ENCODE data around the gene GPR108. TPM values are rescaled to one million over a fixed set of nuclear protein-coding genes. Genes with fewer than 3 reads are reported as not detected.
"Not testable (repeated sequence)": the region's sequence is repeated elsewhere in the genome, so short reads cannot be mapped to it uniquely, and the experiment has no call there.

GPR108 gene
- total RNA-seq, 2 experiments from 2014 or later: 105 to 107 TPM

DNA sequence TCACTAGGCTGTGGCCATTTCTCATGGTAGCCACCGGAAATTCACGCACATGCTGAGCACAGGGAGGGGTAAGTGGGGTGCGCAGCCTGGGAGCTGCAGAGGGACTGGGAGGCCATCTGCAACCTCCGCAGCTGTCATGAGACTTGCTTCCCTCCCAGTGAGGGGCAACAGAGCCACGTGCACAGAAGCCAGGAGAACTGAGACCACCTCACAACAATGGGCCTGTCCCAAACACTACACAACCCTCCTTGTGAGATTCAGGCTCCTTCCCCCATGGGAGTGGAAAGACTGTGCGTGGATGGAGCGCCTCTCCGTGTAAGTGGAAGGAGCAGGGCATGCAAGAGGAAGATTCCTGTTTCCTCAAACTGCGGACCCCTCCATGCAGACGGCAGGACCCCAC is 25.8 kb downstream of the GPR108 start:
- no peak for DNase-seq
- peaks cover 36% of the 10 kb centered on the region for H3K27me3 Mint-ChIP-seq
- POLR2A ChIA-PET: no interaction called here
- CTCF ChIA-PET: interaction anchor here (0.6 kb wide), 1 partner anchor 67 kb away, joined by 3 read pairs; no protein-coding TSS in a partner anchor
- no peaks in the 10 kb centered on the region for H3K36me3 Mint-ChIP-seq (ENCODE audit: low read depth)
- no peaks in the 10 kb centered on the region for H3K9me3 Mint-ChIP-seq
- H3K4me1 Mint-ChIP-seq: peaks cover 6% of the 10 kb centered on the region
- no peak overlapping the region for H3K27ac Mint-ChIP-seq
- no peak overlapping the region for H3K4me3 Mint-ChIP-seq

- POLR2A ChIA-PET: no interaction called here
- no peak for DNase-seq
- peaks cover 6% of the 10 kb centered on the region for H3K4me1 Mint-ChIP-seq
- H3K27ac Mint-ChIP-seq: no peak overlapping the region
- H3K36me3 Mint-ChIP-seq (ENCODE audit: low read depth): no peaks in the 10 kb centered on the region
- CTCF ChIA-PET: no interaction called here
- H3K4me3 Mint-ChIP-seq: no peak overlapping the region
- no peaks in the 10 kb centered on the region for H3K9me3 Mint-ChIP-seq
- H3K27me3 Mint-ChIP-seq: peaks cover 36% of the 10 kb centered on the region
These were observed 26.4 kb downstream of the GPR108 start for GRCh38 chr19:6711078-6711361.

- no peak for DNase-seq
- Mint-ChIP-seq H3K27ac (no peak overlapping the region), H3K27me3 (peaks cover 36% of the 10 kb centered on the region), H3K4me1 (peaks cover 6% of the 10 kb centered on the region), H3K36me3 (ENCODE audit: low read depth) (no peaks in the 10 kb centered on the region), H3K9me3 (no peaks in the 10 kb centered on the region), H3K4me3 (no peak overlapping the region)
- POLR2A ChIA-PET: no interaction called here
- CTCF ChIA-PET: no interaction called here
These were observed 26.9 kb downstream of the GPR108 start for GRCh38 chr19:6710273-6711077.

- Mint-ChIP-seq H3K36me3 (ENCODE audit: low read depth) (no peaks in the 10 kb centered on the region), H3K27me3 (peaks cover 36% of the 10 kb centered on the region), H3K4me3 (no peak overlapping the region), H3K9me3 (no peaks in the 10 kb centered on the region), H3K27ac (no peak overlapping the region), H3K4me1 (peaks cover 6% of the 10 kb centered on the region)
- ChIA-PET CTCF (no interaction called here), POLR2A (no interaction called here)
- DNase-seq: no peak
These were observed 27.8 kb downstream of the GPR108 start for GRCh38 chr19:6709549-6709948.

DNA sequence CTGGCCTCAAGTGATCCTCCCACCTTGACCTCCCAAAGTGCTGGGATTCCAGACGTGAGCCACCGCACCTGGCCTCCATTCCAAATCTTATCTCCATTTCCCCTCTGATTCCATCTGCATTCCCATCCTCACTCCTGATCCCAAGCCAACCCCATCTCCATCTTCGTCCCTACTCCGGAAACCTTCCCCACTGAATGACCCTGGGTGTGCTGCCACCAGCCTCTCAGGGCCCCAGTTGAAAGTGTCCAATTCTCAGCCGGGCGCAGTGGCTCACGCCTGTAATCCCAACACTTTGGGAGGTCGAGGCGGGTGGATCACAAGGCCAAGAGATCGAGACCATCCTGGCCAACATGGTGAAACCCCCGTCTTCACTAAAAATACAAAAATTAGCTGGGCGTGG is 28.5 kb downstream of the GPR108 start:
- CTCF ChIA-PET: interaction anchor here (0.7 kb wide), 2 partner anchors 67 to 236 kb away, joined by 4 to 6 read pairs; no protein-coding TSS in a partner anchor
- DNase-seq; H3K9me3 Mint-ChIP-seq; POLR2A ChIA-PET; H3K36me3 Mint-ChIP-seq (ENCODE audit: low read depth); H3K27ac Mint-ChIP-seq; H3K4me3 Mint-ChIP-seq; H3K4me1 Mint-ChIP-seq: not testable (repeated sequence)
- H3K27me3 Mint-ChIP-seq: peaks cover 36% of the 10 kb centered on the region

DNA sequence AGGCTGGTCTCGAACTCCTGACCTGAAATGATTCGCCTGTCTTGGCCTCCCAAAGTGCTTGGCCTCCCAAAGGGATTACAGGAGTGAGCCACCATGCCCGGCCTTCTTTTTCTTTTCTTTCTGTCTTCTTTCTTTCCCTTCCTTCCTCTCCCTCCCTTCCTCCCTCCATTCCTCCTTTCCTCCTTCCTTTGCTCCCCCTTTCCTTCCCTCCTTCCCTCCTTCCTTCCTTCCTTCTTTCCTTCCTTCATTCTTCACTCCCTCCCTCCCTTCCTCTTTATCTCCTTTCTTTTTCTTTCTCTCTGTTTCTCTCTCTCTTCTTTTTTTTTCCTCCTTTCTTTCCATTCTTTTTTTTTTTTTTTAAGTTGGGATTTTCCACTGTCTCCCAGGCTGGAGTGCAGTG is 29.0 kb downstream of the GPR108 start:
- POLR2A ChIA-PET: no interaction called here
- no peak for DNase-seq
- no peaks in the 10 kb centered on the region for H3K36me3 Mint-ChIP-seq (ENCODE audit: low read depth)
- H3K27me3 Mint-ChIP-seq: peaks cover 36% of the 10 kb centered on the region
- CTCF ChIA-PET: interaction anchor here (0.7 kb wide), 1 partner anchor 235 kb away, joined by 6 read pairs; no protein-coding TSS in a partner anchor
- H3K4me1 Mint-ChIP-seq: peaks cover 6% of the 10 kb centered on the region
- no peak overlapping the region for H3K27ac Mint-ChIP-seq
- no peaks in the 10 kb centered on the region for H3K9me3 Mint-ChIP-seq
- H3K4me3 Mint-ChIP-seq: no peak overlapping the region

- H3K4me3 Mint-ChIP-seq: no peak overlapping the region
- no peaks in the 10 kb centered on the region for H3K36me3 Mint-ChIP-seq (ENCODE audit: low read depth)
- no peaks in the 10 kb centered on the region for H3K9me3 Mint-ChIP-seq
- no peak overlapping the region for H3K27ac Mint-ChIP-seq
- ChIA-PET CTCF (no interaction called here), POLR2A (no interaction called here)
- peaks cover 36% of the 10 kb centered on the region for H3K27me3 Mint-ChIP-seq
- peaks cover 6% of the 10 kb centered on the region for H3K4me1 Mint-ChIP-seq
- no peak for DNase-seq
These were observed 29.7 kb downstream of the GPR108 start for GRCh38 chr19:6707658-6708018.

- Mint-ChIP-seq H3K9me3 (no peaks in the 10 kb centered on the region), H3K27me3 (peaks cover 36% of the 10 kb centered on the region), H3K4me1 (peaks cover 6% of the 10 kb centered on the region), H3K4me3 (no peak overlapping the region), H3K27ac (no peak overlapping the region), H3K36me3 (ENCODE audit: low read depth) (no peaks in the 10 kb centered on the region)
- CTCF ChIA-PET: no interaction called here
- DNase-seq: no peak
- POLR2A ChIA-PET: no interaction called here
These were observed 30.2 kb downstream of the GPR108 start for GRCh38 chr19:6707011-6707657.

GRCh38 chr19:6706633-6706958 is 30.8 kb downstream of the GPR108 start:
- Mint-ChIP-seq H3K4me1 (peaks cover 6% of the 10 kb centered on the region), H3K27ac (no peak overlapping the region), H3K9me3 (no peaks in the 10 kb centered on the region), H3K4me3 (no peak overlapping the region), H3K27me3 (peaks cover 35% of the 10 kb centered on the region), H3K36me3 (ENCODE audit: low read depth) (no peaks in the 10 kb centered on the region)
- POLR2A ChIA-PET: no interaction called here
- DNase-seq: no peak
- CTCF ChIA-PET: no interaction called here

GRCh38 chr19:6705931-6706632 is 31.3 kb downstream of the GPR108 start:
- no peak overlapping the region for H3K4me3 Mint-ChIP-seq
- DNase-seq: no peak
- H3K27ac Mint-ChIP-seq: no peak overlapping the region
- ChIA-PET POLR2A (no interaction called here), CTCF (no interaction called here)
- no peaks in the 10 kb centered on the region for H3K36me3 Mint-ChIP-seq (ENCODE audit: low read depth)
- peaks cover 6% of the 10 kb centered on the region for H3K4me1 Mint-ChIP-seq
- H3K9me3 Mint-ChIP-seq: no peaks in the 10 kb centered on the region
- peaks cover 29% of the 10 kb centered on the region for H3K27me3 Mint-ChIP-seq

- ChIA-PET POLR2A (no interaction called here), CTCF (no interaction called here)
- Mint-ChIP-seq H3K4me3 (no peak overlapping the region), H3K36me3 (ENCODE audit: low read depth) (no peaks in the 10 kb centered on the region), H3K9me3 (no peaks in the 10 kb centered on the region), H3K4me1 (peaks cover 4% of the 10 kb centered on the region), H3K27me3 (peaks cover 2% of the 10 kb centered on the region), H3K27ac (no peak overlapping the region)
- DNase-seq: no peak
These were observed 36.6 kb downstream of the GPR108 start for GRCh38 chr19:6700586-6701316.

DNA sequence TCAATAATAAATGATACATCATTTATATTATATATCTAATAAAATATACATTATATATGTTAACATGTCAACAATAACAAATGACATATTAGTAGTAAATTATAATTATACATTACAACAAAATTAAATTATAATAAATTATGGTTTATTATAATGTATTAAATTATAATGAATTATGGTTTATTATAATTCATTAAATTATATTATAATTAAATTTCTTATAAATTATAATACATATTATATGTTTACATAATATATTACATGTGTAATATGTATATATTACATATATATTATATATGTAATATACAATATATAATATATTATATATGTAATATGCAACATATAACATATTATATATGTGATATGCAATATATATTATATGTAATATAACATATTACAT is 37.4 kb downstream of the GPR108 start:
- Mint-ChIP-seq H3K27me3 (peaks cover 2% of the 10 kb centered on the region), H3K27ac (no peak overlapping the region), H3K4me3 (no peak overlapping the region), H3K36me3 (ENCODE audit: low read depth) (no peaks in the 10 kb centered on the region), H3K9me3 (no peaks in the 10 kb centered on the region), H3K4me1 (peaks cover 4% of the 10 kb centered on the region)
- POLR2A ChIA-PET: no interaction called here
- DNase-seq: no peak
- CTCF ChIA-PET: no interaction called here

- POLR2A ChIA-PET: no interaction called here
These were observed 40.1 kb downstream of the GPR108 start for GRCh38 chr19:6697291-6697690.

More at GRCh38 chr19:6697291-6697690, 40.1 kb downstream of the GPR108 start:
- H3K27me3 Mint-ChIP-seq: peaks cover 2% of the 10 kb centered on the region
- no peak overlapping the region for H3K27ac Mint-ChIP-seq
- H3K9me3 Mint-ChIP-seq: no peaks in the 10 kb centered on the region
- H3K4me3 Mint-ChIP-seq: no peak overlapping the region
- H3K36me3 Mint-ChIP-seq (ENCODE audit: low read depth): no peaks in the 10 kb centered on the region
- CTCF ChIA-PET: interaction anchor here (1.4 kb wide), 1 partner anchor 166 kb away, joined by 4 read pairs; no protein-coding TSS in a partner anchor
- no peak for DNase-seq
- peaks cover 4% of the 10 kb centered on the region for H3K4me1 Mint-ChIP-seq

Measured in activated CD4-positive, alpha-beta memory T cell treated with anti-CD3 and anti-CD28 coated beads, Interleukin-2, amount 10 ng/mL, durations not matched to agents 7 days and 5 days (primary cell).